Trophoblast cell (in vitro differentiated cells and primary cell): ENCODE data around the gene SULT1C2. TPM values are rescaled to one million over a fixed set of nuclear protein-coding genes. Genes with fewer than 3 reads are reported as not detected.

ENCODE experiments used
- DNase-seq, 2 donors: peaks; one replicate each; pipeline ENCODE4 v3.0.0-alpha.2; 2016
- H2AFZ ChIP-seq: 2 replicates; pipeline ENCODE4 v1.6.1; 2013; ENCODE audit warnings: low read length, moderate library complexity, mild to moderate bottlenecking; ENCODE audit not compliant: insufficient read depth, poor library complexity
- H2AK5ac ChIP-seq: 2 replicates; pipeline ENCODE4 v1.6.1; 2013; ENCODE audit warnings: mild to moderate bottlenecking, low read length
- H2BK120ac ChIP-seq: 2 replicates; pipeline ENCODE4 v1.6.1; 2013; ENCODE audit warnings: low read length, mild to moderate bottlenecking, moderate library complexity; ENCODE audit not compliant: insufficient read depth, poor library complexity
- H2BK12ac ChIP-seq: 2 replicates; pipeline ENCODE4 v1.6.1; 2013; ENCODE audit warnings: mild to moderate bottlenecking, low read length, moderate library complexity
- H2BK5ac ChIP-seq: 2 replicates; pipeline ENCODE4 v1.6.1; 2013; ENCODE audit warnings: low read length, low read depth, moderate library complexity, mild to moderate bottlenecking; ENCODE audit not compliant: poor library complexity
- H3K14ac ChIP-seq: 2 replicates; pipeline ENCODE4 v1.6.1; 2013; ENCODE audit warnings: mild to moderate bottlenecking, low read length
- H3K18ac ChIP-seq: 2 replicates; pipeline ENCODE4 v1.6.1; 2013; ENCODE audit warnings: mild to moderate bottlenecking, low read length
- H3K23ac ChIP-seq: 2 replicates; pipeline ENCODE4 v1.6.1; 2013; ENCODE audit warnings: low read length
- H3K27ac ChIP-seq: 2 replicates; pipeline ENCODE4 v1.5.1; 2013; ENCODE audit warnings: low read depth, mild to moderate bottlenecking, inconsistent platforms, low read length, moderate library complexity
- H3K27me3 ChIP-seq: 2 replicates; pipeline ENCODE4 v1.6.1; 2013; ENCODE audit warnings: inconsistent platforms, mild to moderate bottlenecking, low read length, moderate library complexity; ENCODE audit not compliant: insufficient read depth
- H3K36me3 ChIP-seq, 2 experiments: 1 replicate in 1 of 2; 2 replicates in 1 of 2; pipeline ENCODE4 v1.6.1; 2013; ENCODE audit warnings: low read length in 2 of 2, mild to moderate bottlenecking in 2 of 2, moderate library complexity in 1 of 2; ENCODE audit not compliant: insufficient read depth in 2 of 2, control insufficient read depth in 1 of 2
- H3K4ac ChIP-seq: 2 replicates; pipeline ENCODE4 v1.6.1; 2013; ENCODE audit warnings: low read depth, mild to moderate bottlenecking, low read length, moderate library complexity
- H3K4me1 ChIP-seq, 2 experiments: 1 replicate in 1 of 2; 2 replicates in 1 of 2; pipeline ENCODE4 v1.6.1; 2013; ENCODE audit warnings: low read length in 2 of 2, mild to moderate bottlenecking in 2 of 2, moderate library complexity in 1 of 2; ENCODE audit not compliant: insufficient read depth in 2 of 2, control insufficient read depth in 1 of 2
- H3K4me2 ChIP-seq: 2 replicates; pipeline ENCODE4 v1.6.1; 2013; ENCODE audit warnings: inconsistent platforms, mild to moderate bottlenecking, low read length, moderate library complexity
- H3K4me3 ChIP-seq: 2 replicates; pipeline ENCODE4 v1.5.1; 2013; ENCODE audit warnings: mild to moderate bottlenecking, low read depth, low read length, inconsistent platforms
- H3K79me1 ChIP-seq: one replicate; pipeline ENCODE4 v1.6.1; 2013; ENCODE audit warnings: low read length
- H3K79me2 ChIP-seq: 2 replicates; pipeline ENCODE4 v1.6.1; 2013; ENCODE audit warnings: low read length, mild to moderate bottlenecking; ENCODE audit not compliant: control insufficient read depth, insufficient read depth, poor library complexity
- H3K9ac ChIP-seq: 2 replicates; pipeline ENCODE4 v1.6.1; 2013; ENCODE audit warnings: mild to moderate bottlenecking, low read length
- H3K9me3 ChIP-seq: 2 replicates; pipeline ENCODE4 v1.6.1; 2013; ENCODE audit warnings: low read depth, mild to moderate bottlenecking, control low read depth, inconsistent platforms, low read length; ENCODE audit not compliant: insufficient read depth
- H4K12ac ChIP-seq: 2 replicates; pipeline ENCODE4 v1.6.1; 2013; ENCODE audit warnings: low read depth, mild to moderate bottlenecking, low read length, moderate library complexity
- H4K8ac ChIP-seq: 2 replicates; pipeline ENCODE4 v1.6.1; 2013; ENCODE audit warnings: low read depth, mild to moderate bottlenecking, low read length, moderate library complexity
- H4K91ac ChIP-seq: one replicate; pipeline ENCODE4 v1.6.1; 2013; ENCODE audit warnings: low read depth, mild to moderate bottlenecking, low read length, moderate library complexity
- WGBS: extraction: QIAGEN DNeasy Blood & Tissue Kit; methylation state at CpG from one replicate; pipeline ENCODE4 v1.1.7; 2013; ENCODE audit warnings: missing lambda C conversion rate; ENCODE audit not compliant: insufficient read length, insufficient coverage; ENCODE audit errors: extremely low coverage; 5-methylcytosine and 5-hydroxymethylcytosine counted together
- polyA plus RNA-seq: library from polyadenylated mRNA; stranded (reverse); fragments of 200-250 nt; gene quantifications from 2 replicates; pipeline ENCODE4 v1.2.3, GENCODE V29; 2013

Gene SULT1C2
- 0.05 and 0.06 TPM in 2 replicates for polyA plus RNA-seq

GRCh38 chr2:108288534-108289106 lies at the start of gene SULT1C2:
Gene SULT1C2, plus strand, starts transcription at chr2:108288895. Its CDS starts 4,773 bp downstream, at chr2:108293668.
- Histone ChIP-seq H3K14ac (no peak within 1 kb of the TSS), H4K12ac (no peak within 1 kb of the TSS), H3K79me2 (no peaks in the 10 kb centered on the region), H3K9me3 (no peaks in the 10 kb centered on the region), H3K4ac (no peak within 1 kb of the TSS), H4K8ac (no peak within 1 kb of the TSS), H3K36me3 (no peaks in the 10 kb centered on the region), H2AFZ (no peak within 1 kb of the TSS), H3K23ac (no peak within 1 kb of the TSS), H2BK5ac (no peak within 1 kb of the TSS), H3K9ac (no peak within 1 kb of the TSS), H3K4me2 (no peak within 1 kb of the TSS), H2BK12ac (no peak within 1 kb of the TSS), H3K27ac (no peak within 1 kb of the TSS), H4K91ac (no peak within 1 kb of the TSS), H2AK5ac (no peak within 1 kb of the TSS), H3K18ac (no peak within 1 kb of the TSS), H3K27me3 (no peaks in the 10 kb centered on the region), H3K4me1 (peaks cover 0 to 4% of the 10 kb centered on the region in 2 experiments), H3K79me1 (no peaks in the 10 kb centered on the region), H3K4me3 (no peak within 1 kb of the TSS), H2BK120ac (no peak within 1 kb of the TSS)
- no CpG with 5 or more reads among the region's 7 CpGs for WGBS
- DNase-seq, result no peak

GRCh38 chr2:108239786-108240185 lies 48.9 kb upstream of the SULT1C2 start, which contains the start of gene SULT1C3:
Gene SULT1C3, plus strand, starts transcription at chr2:108239968. Its CDS starts 7,227 bp downstream, at chr2:108247195.
- H4K12ac ChIP-seq, result no peak within 1 kb of the TSS
- H3K4me1 ChIP-seq, result no peaks in the 10 kb centered on the region
- H4K8ac ChIP-seq, result no peak within 1 kb of the TSS
- H3K79me2 ChIP-seq, result no peaks in the 10 kb centered on the region
- H3K23ac ChIP-seq, result no peak within 1 kb of the TSS
- H3K27ac ChIP-seq, result no peak within 1 kb of the TSS
- no peaks in the 10 kb centered on the region for H3K27me3 ChIP-seq
- no peak within 1 kb of the TSS for H3K18ac ChIP-seq
- no peak within 1 kb of the TSS for H2BK120ac ChIP-seq
- H2AFZ ChIP-seq, result no peak within 1 kb of the TSS
- H3K14ac ChIP-seq, result no peak within 1 kb of the TSS
- no peak within 1 kb of the TSS for H3K9ac ChIP-seq
- no CpG with 5 or more reads among the region's 2 CpGs for WGBS
- H3K79me1 ChIP-seq, result no peaks in the 10 kb centered on the region
- H2AK5ac ChIP-seq, result no peak within 1 kb of the TSS
- no peak for DNase-seq
- no peak within 1 kb of the TSS for H4K91ac ChIP-seq
- no peak within 1 kb of the TSS for H3K4ac ChIP-seq
- H3K9me3 ChIP-seq, result peaks cover 2% of the 10 kb centered on the region
- H2BK5ac ChIP-seq, result no peak within 1 kb of the TSS
- H3K36me3 ChIP-seq, result no peaks in the 10 kb centered on the region
- no peak within 1 kb of the TSS for H3K4me2 ChIP-seq
- H3K4me3 ChIP-seq, result no peak within 1 kb of the TSS
- no peak within 1 kb of the TSS for H2BK12ac ChIP-seq

GRCh38 chr2:108240966-108241365 lies 47.7 kb upstream of the SULT1C2 start:
- H3K79me2 ChIP-seq, result no peaks in the 10 kb centered on the region
- H3K36me3 ChIP-seq, result no peaks in the 10 kb centered on the region
- no peak overlapping the region for H3K4me2 ChIP-seq
- H3K79me1 ChIP-seq, result no peaks in the 10 kb centered on the region
- no peak overlapping the region for H3K18ac ChIP-seq
- no peak overlapping the region for H2BK5ac ChIP-seq
- H3K9ac ChIP-seq, result no peak overlapping the region
- no peaks in the 10 kb centered on the region for H3K4me1 ChIP-seq
- no CpG with 5 or more reads among the region's 5 CpGs for WGBS
- no peak overlapping the region for H4K8ac ChIP-seq
- no peak overlapping the region for H2AFZ ChIP-seq
- no peak overlapping the region for H2BK120ac ChIP-seq
- peaks cover 4% of the 10 kb centered on the region for H3K9me3 ChIP-seq
- no peak overlapping the region for H3K14ac ChIP-seq
- no peak for DNase-seq
- no peak overlapping the region for H3K4me3 ChIP-seq
- H3K23ac ChIP-seq, result no peak overlapping the region
- no peak overlapping the region for H2BK12ac ChIP-seq
- no peak overlapping the region for H4K12ac ChIP-seq
- no peak overlapping the region for H3K4ac ChIP-seq
- no peaks in the 10 kb centered on the region for H3K27me3 ChIP-seq
- no peak overlapping the region for H2AK5ac ChIP-seq
- no peak overlapping the region for H4K91ac ChIP-seq
- H3K27ac ChIP-seq, result no peak overlapping the region

DNA sequence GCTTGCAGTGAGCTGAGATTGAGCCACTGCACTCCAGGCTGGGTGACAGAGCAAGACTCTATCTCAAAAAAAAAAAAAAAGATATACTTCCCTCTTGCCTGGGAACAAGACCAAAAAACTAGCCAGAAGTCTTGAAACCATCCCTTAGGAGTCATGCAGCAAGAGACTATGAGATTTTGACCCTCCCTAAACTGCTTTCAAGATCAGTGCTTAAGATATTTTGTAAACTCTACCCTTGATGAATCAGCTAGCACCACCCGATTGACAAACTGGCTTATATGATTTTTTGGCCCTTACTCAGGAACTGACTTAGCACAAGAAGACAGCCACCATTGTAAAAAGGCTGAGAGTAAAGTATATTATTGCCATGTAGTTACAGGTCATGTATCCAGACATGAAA lies 45.1 kb upstream of the SULT1C2 start:
- no peak overlapping the region for H3K4me2 ChIP-seq
- H3K4me1 ChIP-seq, result no peaks in the 10 kb centered on the region
- H3K9me3 ChIP-seq, result peaks cover 4% of the 10 kb centered on the region
- no peak overlapping the region for H2BK5ac ChIP-seq
- H3K14ac ChIP-seq, result no peak overlapping the region
- no peaks in the 10 kb centered on the region for H3K27me3 ChIP-seq
- no peak overlapping the region for H3K18ac ChIP-seq
- H3K23ac ChIP-seq, result no peak overlapping the region
- no peaks in the 10 kb centered on the region for H3K79me1 ChIP-seq
- DNase-seq, result peak in 1 of 2 donors; percentile 9
- H2AFZ ChIP-seq, result no peak overlapping the region
- H3K27ac ChIP-seq, result no peak overlapping the region
- no peak overlapping the region for H4K91ac ChIP-seq
- no peaks in the 10 kb centered on the region for H3K79me2 ChIP-seq
- H3K9ac ChIP-seq, result no peak overlapping the region
- no peak overlapping the region for H3K4me3 ChIP-seq
- H2BK12ac ChIP-seq, result no peak overlapping the region
- H3K36me3 ChIP-seq, result no peaks in the 10 kb centered on the region
- WGBS, result no CpG with 5 or more reads among the region's 1 CpG
- no peak overlapping the region for H4K8ac ChIP-seq
- H2BK120ac ChIP-seq, result no peak overlapping the region
- no peak overlapping the region for H2AK5ac ChIP-seq
- no peak overlapping the region for H4K12ac ChIP-seq
- H3K4ac ChIP-seq, result no peak overlapping the region
